MG63 (cell line): ENCODE data around the gene LDAH. TPM values are rescaled to one million over a fixed set of nuclear protein-coding genes. Genes with fewer than 3 reads are reported as not detected.
A peak's percentile ranks its signal among the peaks of the same experiment; 100 is the strongest.

Source experiments
- DNase-seq: peaks from one replicate; pipeline ENCODE4 v3.0.0-alpha.2; 2020
- H3K27me3 ChIP-seq: fragments of 250-450 bp; sonication (Bioruptor Pico); 2 replicates; pipeline ENCODE4 v1.5.1; 2020; ENCODE audit warnings: mild to moderate bottlenecking, moderate library complexity
- H3K36me3 ChIP-seq: fragments of 250-450 bp; sonication (Bioruptor Pico); 2 replicates; pipeline ENCODE4 v1.5.1; 2020; ENCODE audit warnings: mild to moderate bottlenecking, moderate library complexity
- H3K4me3 ChIP-seq: fragments of 250-450 bp; sonication (Bioruptor Pico); 2 replicates; pipeline ENCODE4 v1.5.1; 2020; ENCODE audit warnings: mild to moderate bottlenecking, moderate library complexity
- H3K9me3 ChIP-seq: fragments of 250-450 bp; sonication (Bioruptor Pico); 2 replicates; pipeline ENCODE4 v1.5.1; 2020; ENCODE audit warnings: mild to moderate bottlenecking, moderate library complexity
- total RNA-seq: library from RNA; depleted of rRNA; stranded (reverse); fragments of >200 nt; shearing (Covaris generic); gene quantifications from 2 replicates; pipeline ENCODE4 v1.2.3, GENCODE V29; 2014; ENCODE audit warnings: low replicate concordance

Gene LDAH
- total RNA-seq, 1 experiment from 2014 or later: 9.0 TPM

GRCh38 chr2:20680744-20681375 is 142.0 kb downstream of the LDAH start:
- H3K9me3 ChIP-seq: no peaks in the 10 kb centered on the region
- H3K4me3 ChIP-seq: no peak overlapping the region
- DNase-seq: no peak
- H3K36me3 ChIP-seq: no peaks in the 10 kb centered on the region
- H3K27me3 ChIP-seq: no peaks in the 10 kb centered on the region

GRCh38 chr2:20678780-20679179 is 144.1 kb downstream of the LDAH start:
- Histone ChIP-seq H3K4me3 (no peak overlapping the region), H3K27me3 (no peaks in the 10 kb centered on the region), H3K9me3 (no peaks in the 10 kb centered on the region), H3K36me3 (no peaks in the 10 kb centered on the region)
- DNase-seq: no peak

- no peak for DNase-seq
- Histone ChIP-seq H3K27me3 (no peaks in the 10 kb centered on the region), H3K4me3 (no peak overlapping the region)
Measured at GRCh38 chr2:20678086-20678395, 144.9 kb downstream of the LDAH start.

GRCh38 chr2:20677301-20678085 is 145.4 kb downstream of the LDAH start:
- Histone ChIP-seq H3K36me3 (no peaks in the 10 kb centered on the region), H3K27me3 (no peaks in the 10 kb centered on the region), H3K4me3 (no peak overlapping the region), H3K9me3 (no peaks in the 10 kb centered on the region)
- DNase-seq: no peak

More at GRCh38 chr2:20678086-20678395, 144.9 kb downstream of the LDAH start:
- Histone ChIP-seq H3K36me3 (no peaks in the 10 kb centered on the region), H3K9me3 (no peaks in the 10 kb centered on the region)

- Histone ChIP-seq H3K4me3 (no peak overlapping the region), H3K27me3 (no peaks in the 10 kb centered on the region), H3K9me3 (no peaks in the 10 kb centered on the region), H3K36me3 (no peaks in the 10 kb centered on the region)
- DNase-seq: no peak
Measured at GRCh38 chr2:20676353-20677215, 146.3 kb downstream of the LDAH start.

- Histone ChIP-seq H3K9me3 (no peaks in the 10 kb centered on the region), H3K4me3 (no peak overlapping the region), H3K36me3 (no peaks in the 10 kb centered on the region), H3K27me3 (no peaks in the 10 kb centered on the region)
- peak; percentile 19 for DNase-seq
Measured at GRCh38 chr2:20675701-20676352, 147.1 kb downstream of the LDAH start.

GRCh38 chr2:20674974-20675679 is 147.8 kb downstream of the LDAH start:
- H3K27me3 ChIP-seq: no peaks in the 10 kb centered on the region
- H3K9me3 ChIP-seq: no peaks in the 10 kb centered on the region
- H3K36me3 ChIP-seq: no peaks in the 10 kb centered on the region
- DNase-seq: peak; percentile 89
- H3K4me3 ChIP-seq: no peak overlapping the region

- H3K9me3 ChIP-seq: no peaks in the 10 kb centered on the region
- H3K27me3 ChIP-seq: no peaks in the 10 kb centered on the region
- no peaks in the 10 kb centered on the region for H3K36me3 ChIP-seq
- no peak overlapping the region for H3K4me3 ChIP-seq
- no peak for DNase-seq
Measured at GRCh38 chr2:20674309-20674965, 148.5 kb downstream of the LDAH start.

GRCh38 chr2:20673686-20674308 is 149.1 kb downstream of the LDAH start:
- no peaks in the 10 kb centered on the region for H3K9me3 ChIP-seq
- DNase-seq: no peak
- no peaks in the 10 kb centered on the region for H3K27me3 ChIP-seq
- no peak overlapping the region for H3K4me3 ChIP-seq
- H3K36me3 ChIP-seq: no peaks in the 10 kb centered on the region

- Histone ChIP-seq H3K27me3 (0 out of 2 replicates have a peak, but pooled peaks cover 2% of the 10 kb centered on the region), H3K4me3 (no peak overlapping the region), H3K9me3 (no peaks in the 10 kb centered on the region), H3K36me3 (no peaks in the 10 kb centered on the region)
- no peak for DNase-seq
Measured at GRCh38 chr2:20672201-20672951, 150.5 kb downstream of the LDAH start.

- no peak for DNase-seq
- H3K27me3 ChIP-seq: peaks cover 2% of the 10 kb centered on the region; the same call in 1 of the 2 replicates
- H3K9me3 ChIP-seq: no peaks in the 10 kb centered on the region
- H3K36me3 ChIP-seq: no peaks in the 10 kb centered on the region
- H3K4me3 ChIP-seq: no peak overlapping the region
Measured at GRCh38 chr2:20671736-20672080, 151.2 kb downstream of the LDAH start.

- no peaks in the 10 kb centered on the region for H3K36me3 ChIP-seq
- no peak for DNase-seq
- H3K27me3 ChIP-seq: peaks cover 5% of the 10 kb centered on the region
- H3K9me3 ChIP-seq: no peaks in the 10 kb centered on the region
- no peak overlapping the region for H3K4me3 ChIP-seq
Measured at GRCh38 chr2:20671036-20671735, 151.7 kb downstream of the LDAH start.

- Histone ChIP-seq H3K4me3 (no peak overlapping the region), H3K9me3 (no peaks in the 10 kb centered on the region), H3K36me3 (no peaks in the 10 kb centered on the region), H3K27me3 (peaks cover 12% of the 10 kb centered on the region)
- DNase-seq: no peak
Measured at GRCh38 chr2:20670315-20671035, 152.4 kb downstream of the LDAH start.
